HG02588 (cell line): ENCODE results near the gene COA6.
"Not testable (repeated sequence)": the region's sequence is repeated elsewhere in the genome, so short reads cannot be mapped to it uniquely, and the experiment has no call there.

Source experiments
- ATAC-seq: cut with Tn5 transposase; IDR thresholded peaks from one replicate; pipeline ENCODE4 v1.9.1; 2021; ENCODE audit warnings: mild to moderate bottlenecking, moderate library complexity; ENCODE audit not compliant: unreplicated experiment

COA6 gene

DNA sequence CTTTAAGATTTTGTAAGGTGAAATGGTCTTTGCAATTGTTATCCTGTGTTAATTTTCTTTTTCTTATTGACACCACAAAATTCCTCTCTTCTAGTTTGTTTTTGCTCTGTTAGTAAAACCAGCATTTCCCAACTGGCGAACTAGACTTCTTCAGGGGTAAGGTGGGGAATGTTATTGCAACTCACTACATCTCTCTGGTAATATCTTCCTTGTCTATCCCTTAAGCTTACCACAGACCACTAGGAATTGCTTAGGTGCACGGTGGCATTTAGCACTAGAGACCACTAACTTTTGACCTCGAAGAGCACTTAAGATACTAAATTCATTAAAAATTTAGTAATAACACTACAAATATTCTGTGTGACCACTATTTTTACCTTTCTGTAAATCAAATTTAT lies 4.2 kb upstream of the COA6 start:
- ATAC-seq = no peak

DNA sequence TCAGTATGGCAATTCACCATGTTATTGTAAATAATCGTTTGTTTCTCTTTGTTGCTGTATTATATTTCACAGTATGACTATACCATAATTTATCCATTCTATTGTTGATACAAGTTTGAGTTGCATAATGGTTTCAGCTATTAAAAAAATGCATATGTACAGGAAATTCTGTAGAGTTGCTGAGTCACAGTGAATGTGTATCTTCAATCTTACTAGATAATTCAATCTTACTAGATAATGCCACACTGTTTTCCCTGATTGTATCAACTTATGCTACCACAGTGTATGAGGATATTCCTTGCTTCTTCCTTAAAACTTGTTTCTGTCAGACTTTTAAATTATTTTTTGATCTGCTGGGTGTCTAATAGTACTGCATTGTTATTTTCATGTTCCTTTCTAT lies 3.5 kb upstream of the COA6 start:
- no peak for ATAC-seq

GRCh38 chr1:234371414-234371813 lies 1.8 kb upstream of the COA6 start:
- ATAC-seq = no peak

- no peak for ATAC-seq
These were observed 1.1 kb upstream of the COA6 start for GRCh38 chr1:234372011-234372757.

GRCh38 chr1:234373959-234374254 lies 651 bp downstream of the COA6 start:
- ATAC-seq = peak; percentile 16

DNA sequence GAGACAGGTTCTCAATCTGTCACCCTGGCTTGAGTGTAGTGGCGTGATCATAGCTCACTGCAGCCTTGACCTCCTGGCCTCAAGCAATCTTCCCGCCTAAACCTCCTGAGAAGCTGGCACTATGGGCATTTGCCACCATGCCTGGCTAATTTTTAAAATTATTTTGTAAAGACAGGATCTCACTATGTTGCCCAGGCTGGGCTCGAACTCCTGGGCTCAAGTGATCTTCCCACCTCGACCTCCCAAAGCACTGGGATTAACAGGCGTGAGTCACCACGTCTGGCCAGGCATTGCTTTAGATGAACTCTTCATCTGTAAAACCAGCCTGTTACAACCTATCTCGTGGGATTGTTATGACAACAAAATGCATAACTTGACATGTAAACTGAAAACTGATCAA lies 2.4 kb downstream of the COA6 start:
- ATAC-seq = no peak

- ATAC-seq = not testable (repeated sequence)
These were observed 6.4 kb downstream of the COA6 start for GRCh38 chr1:234379591-234380109.

- no peak for ATAC-seq
These were observed 8.7 kb downstream of the COA6 start for GRCh38 chr1:234381699-234382555.

DNA sequence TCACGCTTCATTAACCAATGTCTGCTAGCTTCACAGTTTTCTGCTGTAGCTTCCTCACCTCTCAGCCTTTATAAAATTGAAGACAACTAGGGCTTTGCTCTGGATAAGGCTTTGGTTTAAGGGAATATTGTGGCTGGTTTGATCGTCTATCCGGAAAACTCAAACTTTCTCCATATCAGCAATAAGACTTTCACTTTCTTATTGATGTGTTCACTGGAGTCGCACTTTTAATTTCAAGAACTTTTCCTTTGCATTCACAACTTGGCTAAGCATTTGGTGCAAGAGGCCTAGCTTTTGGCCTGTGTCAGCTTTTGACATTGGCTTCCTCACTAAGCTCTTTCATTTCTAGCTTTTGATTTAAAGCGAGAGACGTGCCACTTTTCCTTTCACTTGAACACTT lies 12.9 kb downstream of the COA6 start:
- ATAC-seq = no peak

DNA sequence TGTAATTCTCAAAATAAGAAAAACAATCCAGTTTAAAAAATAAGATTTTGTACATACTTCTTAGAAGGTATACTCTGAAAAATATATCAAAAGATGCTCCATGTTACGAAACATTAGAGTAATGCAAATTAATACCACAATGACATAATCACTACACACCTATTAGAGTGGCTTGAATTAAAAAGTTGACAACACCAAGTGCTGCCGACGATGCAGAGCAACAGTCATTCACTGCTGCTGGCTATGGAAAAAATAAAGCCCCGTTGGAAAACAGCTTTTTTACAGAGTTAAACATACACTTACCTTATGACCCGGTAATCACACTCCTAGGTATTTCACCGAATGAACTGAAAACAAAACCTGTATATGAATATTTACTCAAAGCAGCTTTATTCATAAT lies 14.8 kb downstream of the COA6 start:
- ATAC-seq = no peak

DNA sequence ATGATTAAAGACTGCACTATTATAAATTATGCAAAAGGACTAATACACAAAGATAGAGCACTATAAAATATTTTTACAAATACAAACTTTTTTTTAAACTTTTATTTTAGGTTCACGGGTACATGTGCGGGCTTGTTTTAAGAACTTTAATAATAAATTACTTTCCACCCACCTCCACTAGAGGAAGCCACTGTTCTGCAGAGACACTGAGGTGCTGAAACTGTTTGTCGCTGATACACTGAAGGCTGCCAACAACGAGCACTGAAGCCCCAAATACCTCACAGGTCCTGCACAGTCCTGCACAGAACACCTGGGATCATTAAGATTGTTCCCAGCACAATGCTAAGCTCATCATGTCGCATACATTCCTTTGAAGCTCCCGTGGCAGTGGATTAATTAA lies 19.9 kb downstream of the COA6 start:
- no peak for ATAC-seq

DNA sequence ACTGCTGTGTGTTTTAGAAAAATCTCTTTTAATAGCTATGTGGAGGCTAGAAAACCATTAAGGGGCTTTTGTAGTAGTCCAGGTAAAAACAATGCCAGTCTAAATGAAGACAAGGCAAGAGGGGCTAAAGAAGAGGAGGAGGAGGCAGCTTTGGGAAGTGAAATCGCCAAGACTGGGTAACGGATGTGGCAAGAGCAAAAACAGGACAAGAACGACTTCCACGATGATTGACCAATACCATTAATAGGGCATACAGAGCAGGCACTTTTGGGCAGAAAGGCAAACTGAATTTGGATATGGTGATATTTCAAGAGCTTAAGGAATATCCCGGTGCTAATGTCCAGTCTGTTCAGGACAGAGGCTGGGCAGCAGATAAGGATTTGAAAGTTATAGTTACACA lies 22.0 kb downstream of the COA6 start:
- ATAC-seq = no peak

GRCh38 chr1:234396092-234396491 lies 22.8 kb downstream of the COA6 start:
- ATAC-seq = no peak

DNA sequence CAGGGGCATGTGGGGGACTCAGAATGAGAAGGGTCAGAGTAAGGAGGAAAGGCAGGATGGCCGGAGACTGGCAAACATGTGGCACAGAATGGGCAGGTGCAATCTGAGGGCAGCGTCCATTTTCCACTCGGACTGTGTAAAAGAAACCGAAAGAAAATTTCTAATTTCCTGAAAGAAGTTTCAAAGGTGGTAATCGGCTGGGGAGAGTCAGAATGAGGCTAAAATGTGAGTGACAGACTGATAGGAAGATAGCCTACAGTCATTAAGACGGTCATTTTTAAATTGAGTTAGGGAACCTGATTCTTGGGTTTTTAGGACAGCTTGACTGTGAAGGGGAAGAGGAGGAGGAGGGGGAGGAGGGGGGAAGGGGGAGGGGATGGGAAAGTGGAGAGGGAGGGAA lies 23.6 kb downstream of the COA6 start:
- no peak for ATAC-seq

DNA sequence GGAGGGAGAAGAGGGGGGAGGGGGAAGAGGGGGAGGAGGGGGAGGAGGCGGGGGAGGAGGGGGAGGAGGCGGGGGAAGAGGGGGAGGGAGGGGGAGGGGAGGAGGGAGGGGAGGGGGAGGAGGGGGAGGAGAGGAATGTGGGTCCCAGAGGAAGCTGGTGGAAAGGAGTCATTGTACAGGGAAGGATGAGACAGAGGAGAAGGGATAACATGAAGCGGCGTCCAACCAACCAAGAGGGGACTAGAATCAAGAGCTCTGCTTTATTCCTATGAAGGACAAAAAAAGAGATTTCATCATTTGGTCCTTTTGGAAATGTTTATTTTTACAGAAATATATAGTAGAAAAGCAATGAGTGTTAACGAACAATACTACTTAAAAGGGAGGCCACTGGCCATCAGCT lies 24.5 kb downstream of the COA6 start:
- no peak for ATAC-seq

- ATAC-seq = peak; percentile 43
These were observed 25.7 kb downstream of the COA6 start for GRCh38 chr1:234398849-234399381.

- ATAC-seq = not testable (repeated sequence)
These were observed 26.3 kb downstream of the COA6 start for GRCh38 chr1:234399515-234399914.

DNA sequence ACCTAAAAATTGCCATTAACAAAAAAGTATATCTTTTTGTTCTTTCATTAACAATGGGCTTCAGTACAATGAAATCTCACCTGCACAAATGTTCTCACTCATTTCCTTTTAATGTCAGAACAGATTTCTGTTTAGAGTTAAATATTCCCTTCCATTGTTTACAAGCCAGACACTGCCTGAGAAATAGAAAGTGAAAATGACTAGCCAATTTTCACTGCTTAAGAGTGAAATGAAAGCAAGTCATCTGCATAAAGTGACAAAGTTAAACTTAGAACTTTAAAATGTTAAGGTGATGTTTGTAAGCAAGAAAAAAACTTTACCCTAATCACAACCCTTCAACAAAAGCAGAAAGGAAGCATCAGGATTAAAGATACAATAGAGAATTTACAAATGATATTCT lies 27.5 kb downstream of the COA6 start:
- ATAC-seq = peak; percentile 40

DNA sequence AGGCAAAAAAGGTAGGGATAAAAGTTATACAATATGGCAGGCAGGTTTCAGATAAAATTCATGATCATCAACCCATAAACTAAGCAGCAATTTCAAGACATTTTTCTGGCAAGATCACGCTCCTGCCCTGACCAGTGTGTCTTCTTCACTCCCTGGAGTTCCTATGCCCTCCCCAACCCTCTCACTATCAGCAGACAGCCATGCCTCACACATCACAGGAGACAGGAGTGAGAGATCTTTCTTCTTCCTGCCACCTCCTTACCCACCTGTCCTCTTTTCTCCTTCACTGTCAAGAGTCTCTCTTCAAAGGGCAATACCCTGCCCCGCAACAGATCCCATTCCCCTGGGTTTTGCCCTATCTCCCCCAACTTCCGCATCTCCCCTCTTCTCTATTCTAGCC lies 28.4 kb downstream of the COA6 start:
- no peak for ATAC-seq

- no peak for ATAC-seq
These were observed 29.7 kb downstream of the COA6 start for GRCh38 chr1:234402939-234403338.

GRCh38 chr1:234405676-234406075 lies 32.4 kb downstream of the COA6 start:
- no peak for ATAC-seq

DNA sequence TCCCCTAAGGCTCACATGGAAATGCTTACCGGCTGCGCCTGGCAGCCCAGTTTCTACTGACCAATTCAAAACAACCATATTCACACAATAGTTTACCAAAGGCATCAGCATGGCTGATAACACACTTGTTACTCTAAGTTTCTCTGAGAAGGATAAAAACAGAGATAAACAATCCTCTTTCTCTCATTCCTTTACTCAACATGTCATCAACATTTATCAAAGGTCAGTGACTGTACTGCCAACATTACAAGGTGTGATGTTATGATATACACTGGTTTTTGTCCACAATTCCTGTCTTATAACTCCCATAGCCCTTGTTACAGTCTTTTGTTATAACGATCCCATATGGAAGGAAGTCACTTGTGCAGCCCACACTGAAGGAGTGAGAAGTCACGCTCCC lies 33.6 kb downstream of the COA6 start:
- ATAC-seq = no peak
